Measurements from ENCODE around the gene GRID1.

The GRID1 gene

GRCh38 chr10:86282664-86283465 is 83.7 kb downstream of the GRID1 start:
- in situ Hi-C loops (cut with MboI; ENCODE audit: low sequenced_read_pairs), result no loop called here

GRCh38 chr10:86281396-86281795 is 85.2 kb downstream of the GRID1 start:
- in situ Hi-C loops (cut with MboI; ENCODE audit: low sequenced_read_pairs), result no loop called here

- in situ Hi-C loops (cut with MboI; ENCODE audit: low sequenced_read_pairs), result no loop called here
These were observed 97.3 kb downstream of the GRID1 start for GRCh38 chr10:86269332-86269731.

GRCh38 chr10:86267286-86268195 is 99.1 kb downstream of the GRID1 start:
- in situ Hi-C loops (cut with MboI; ENCODE audit: low sequenced_read_pairs), result no loop called here

GRCh38 chr10:86266446-86267242 is 100.0 kb downstream of the GRID1 start:
- in situ Hi-C loops (cut with MboI; ENCODE audit: low sequenced_read_pairs), result no loop called here

GRCh38 chr10:86265895-86266259 is 100.7 kb downstream of the GRID1 start:
- in situ Hi-C loops (cut with MboI; ENCODE audit: low sequenced_read_pairs), result no loop called here

- in situ Hi-C loops (cut with MboI; ENCODE audit: low sequenced_read_pairs), result no loop called here
These were observed 101.2 kb downstream of the GRID1 start for GRCh38 chr10:86265236-86265894.

GRCh38 chr10:86264481-86265231 is 101.9 kb downstream of the GRID1 start:
- in situ Hi-C loops (cut with MboI; ENCODE audit: low sequenced_read_pairs), result no loop called here

- in situ Hi-C loops (cut with MboI; ENCODE audit: low sequenced_read_pairs), result no loop called here
These were observed 102.7 kb downstream of the GRID1 start for GRCh38 chr10:86263907-86264306.

- in situ Hi-C loops (cut with MboI; ENCODE audit: low sequenced_read_pairs), result no loop called here
These were observed 103.4 kb downstream of the GRID1 start for GRCh38 chr10:86263209-86263608.

- in situ Hi-C loops (cut with MboI; ENCODE audit: low sequenced_read_pairs), result no loop called here
These were observed 103.9 kb downstream of the GRID1 start for GRCh38 chr10:86262688-86263181.

GRCh38 chr10:86261941-86262687 is 104.5 kb downstream of the GRID1 start:
- in situ Hi-C loops (cut with MboI; ENCODE audit: low sequenced_read_pairs), result no loop called here

GRCh38 chr10:86261470-86261869 is 105.1 kb downstream of the GRID1 start:
- in situ Hi-C loops (cut with MboI; ENCODE audit: low sequenced_read_pairs), result no loop called here

GRCh38 chr10:86260564-86260963 is 106.0 kb downstream of the GRID1 start:
- in situ Hi-C loops (cut with MboI; ENCODE audit: low sequenced_read_pairs), result no loop called here

GRCh38 chr10:86259901-86260562 is 106.6 kb downstream of the GRID1 start:
- in situ Hi-C loops (cut with MboI; ENCODE audit: low sequenced_read_pairs), result no loop called here

GRCh38 chr10:86258941-86259340 is 107.7 kb downstream of the GRID1 start:
- in situ Hi-C loops (cut with MboI; ENCODE audit: low sequenced_read_pairs), result no loop called here

- in situ Hi-C loops (cut with MboI; ENCODE audit: low sequenced_read_pairs), result no loop called here
These were observed 108.1 kb downstream of the GRID1 start for GRCh38 chr10:86258499-86258898.

GRCh38 chr10:86257683-86258082 is 108.9 kb downstream of the GRID1 start:
- in situ Hi-C loops (cut with MboI; ENCODE audit: low sequenced_read_pairs), result no loop called here

Measured in hTERT RPE-1 (cell line).